Gastrocnemius medialis (tissue), 4 donors: Measurements from ENCODE around the gene GPR142. TPM values are rescaled to one million over a fixed set of nuclear protein-coding genes. Genes with fewer than 3 reads are reported as not detected.

ENCODE experiments used
- ATAC-seq, 2 donors: fragments of 150-250 bp; one replicate each; pipeline ENCODE4 v1.9.1; 2016
- DNase-seq, 2 donors: peaks; one replicate each; pipeline ENCODE4 v3.0.0-alpha.2; 2019
- H3K27ac ChIP-seq, 4 donors: fragments of 200-600 bp; sonication (generic); 1 replicate in 1 of 4; 2 replicates in 3 of 4; pipeline ENCODE4 v1.5.1; 2016 to 2018; ENCODE audit warnings: mild to moderate bottlenecking in 2 of 4, moderate library complexity in 1 of 4
- H3K27me3 ChIP-seq, 3 donors: fragments of 200-600 bp; sonication (generic) in 2 of 3; 1 replicate in 1 of 3; 2 replicates in 2 of 3; pipeline versions ENCODE4 v1.5.1 to v1.6.0; 2016 to 2019; ENCODE audit warnings: mild to moderate bottlenecking in 1 of 3, moderate library complexity in 1 of 3
- H3K36me3 ChIP-seq, 2 donors: fragments of 200-600 bp; sonication (generic) in 1 of 2; one replicate each; pipeline ENCODE4 v1.5.1; 2017 to 2018
- H3K4me1 ChIP-seq, 2 donors: fragments of 200-600 bp; sonication (generic) in 1 of 2; one replicate each; pipeline ENCODE4 v1.5.1; 2016 to 2017; ENCODE audit warnings: mild to moderate bottlenecking in 2 of 2
- H3K4me3 ChIP-seq, 4 donors: fragments of 200-600 bp; sonication (generic) in 3 of 4; 1 replicate in 1 of 4; 2 replicates in 3 of 4; pipeline ENCODE4 v1.5.1; 2016 to 2019; ENCODE audit warnings: mild to moderate bottlenecking in 2 of 4
- H3K9me3 ChIP-seq, 3 donors: fragments of 200-600 bp; sonication (generic) in 2 of 3; 1 replicate in 1 of 3; 2 replicates in 2 of 3; pipeline ENCODE4 v1.5.1; 2016 to 2019
- POLR2A ChIP-seq, 2 donors: fragments of 450-650 bp; IDR thresholded peaks; one replicate each; pipeline ENCODE4 v1.6.1; 2017; ENCODE audit warnings: antibody characterized with exemption in 2 of 2, mild to moderate bottlenecking in 2 of 2, moderate library complexity in 2 of 2
- in situ Hi-C, 4 donors: fragments of 200-750 bp; cut with MboI; loops; one replicate each; pipeline versions ENCODE4 v1.15.0 to v1.8.0; 2017; ENCODE audit warnings: low sequenced_read_pairs in 4 of 4
- intact Hi-C: fragments of 100-400 bp; cut with DNase I; formaldehyde crosslinking; loops from one replicate; pipeline ENCODE4 v1.15.1; 2023; ENCODE audit warnings: low total_unique reads
- total RNA-seq, 4 donors: library from RNA; depleted of rRNA; stranded (reverse); fragments of >200 nt; gene quantifications; one replicate each; pipeline versions ENCODE4 v1.1.0 to v1.2.3, GENCODE V29; 2016
- TF ChIP-seq, protein P1 (sequence below), 5 experiments: fragments of 450-650 bp in 3 of 5; fragments of 200-600 bp in 2 of 5; sonication (generic) in 2 of 5; IDR thresholded peaks in 4 of 5; conservative IDR thresholded peaks in 1 of 5; 1 replicate in 4 of 5; 2 replicates in 1 of 5; pipeline ENCODE4 v1.5.1; 2016 to 2019; ENCODE audit warnings: antibody characterized with exemption in 5 of 5, mild to moderate bottlenecking in 3 of 5, moderate library complexity in 3 of 5

The GPR142 gene
- total RNA-seq, 4 donors from 2014 or later, result not detected

DNA sequence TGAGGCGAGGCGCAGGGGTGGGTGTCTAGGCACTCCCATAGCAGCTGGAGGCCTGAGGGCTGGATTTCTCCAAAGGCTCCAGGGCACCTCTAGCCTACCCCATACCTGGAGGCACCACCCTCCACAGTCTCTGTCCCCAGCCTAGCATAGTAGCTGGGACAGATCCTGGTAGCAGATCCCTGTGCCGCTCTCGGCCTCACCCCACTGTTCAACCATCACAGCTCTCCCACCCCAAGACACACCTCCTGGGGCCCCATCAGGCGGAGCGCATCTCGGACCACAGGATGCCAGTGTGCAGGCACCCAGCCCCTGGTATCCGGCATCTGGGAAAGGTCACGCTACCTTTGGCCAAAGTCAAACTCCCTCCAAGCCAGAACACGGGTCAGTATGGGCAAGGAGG, 12.7 kb upstream of the GPR142 start:
- Histone ChIP-seq H3K27ac (no peak overlapping the region), H3K9me3 (no peaks in the 10 kb centered on the region), H3K4me1 (no peaks in the 10 kb centered on the region), H3K27me3 (peaks cover 74 to 81% (median 75%) of the 10 kb centered on the region in 3 donors), H3K4me3 (no peak overlapping the region), H3K36me3 (no peaks in the 10 kb centered on the region)
- DNase-seq, result no peak
- ATAC-seq, result no peak
- in situ Hi-C loops (loop anchor here in 1 of 4 donors (25.0 kb wide), 1 partner anchor 142 kb away; the partner anchor contains the start of genes RPL38 and TTYH2), intact Hi-C loops (no loop called here)
- no peak for TF ChIP-seq POLR2A (IDR thresholded peaks at IDR 0.05)
- TF ChIP-seq, protein P1, sequence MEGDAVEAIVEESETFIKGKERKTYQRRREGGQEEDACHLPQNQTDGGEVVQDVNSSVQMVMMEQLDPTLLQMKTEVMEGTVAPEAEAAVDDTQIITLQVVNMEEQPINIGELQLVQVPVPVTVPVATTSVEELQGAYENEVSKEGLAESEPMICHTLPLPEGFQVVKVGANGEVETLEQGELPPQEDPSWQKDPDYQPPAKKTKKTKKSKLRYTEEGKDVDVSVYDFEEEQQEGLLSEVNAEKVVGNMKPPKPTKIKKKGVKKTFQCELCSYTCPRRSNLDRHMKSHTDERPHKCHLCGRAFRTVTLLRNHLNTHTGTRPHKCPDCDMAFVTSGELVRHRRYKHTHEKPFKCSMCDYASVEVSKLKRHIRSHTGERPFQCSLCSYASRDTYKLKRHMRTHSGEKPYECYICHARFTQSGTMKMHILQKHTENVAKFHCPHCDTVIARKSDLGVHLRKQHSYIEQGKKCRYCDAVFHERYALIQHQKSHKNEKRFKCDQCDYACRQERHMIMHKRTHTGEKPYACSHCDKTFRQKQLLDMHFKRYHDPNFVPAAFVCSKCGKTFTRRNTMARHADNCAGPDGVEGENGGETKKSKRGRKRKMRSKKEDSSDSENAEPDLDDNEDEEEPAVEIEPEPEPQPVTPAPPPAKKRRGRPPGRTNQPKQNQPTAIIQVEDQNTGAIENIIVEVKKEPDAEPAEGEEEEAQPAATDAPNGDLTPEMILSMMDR (IDR thresholded peaks at IDR 0.05 in 4 of 5, conservative IDR thresholded peaks at IDR 0.05 in 1 of 5), result no peak

DNA sequence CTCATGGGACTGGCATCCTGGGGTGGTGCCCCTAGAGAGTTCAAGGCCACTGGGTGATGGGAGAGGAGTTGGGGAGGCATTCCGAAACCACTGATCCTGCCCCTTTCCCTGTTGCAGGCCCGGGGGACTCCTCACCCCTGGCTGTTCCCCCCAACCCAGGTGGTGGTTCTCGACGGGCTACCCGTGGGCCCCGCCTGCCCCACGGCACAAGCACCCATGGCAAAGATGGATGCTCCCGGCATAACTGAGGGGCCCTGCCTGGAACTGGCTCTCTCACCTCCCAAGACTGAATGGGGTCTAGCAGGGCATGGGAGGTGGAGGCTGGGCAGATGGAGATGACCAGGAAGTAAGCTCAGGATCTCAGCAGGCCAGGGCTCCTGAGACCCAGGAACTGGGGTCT, 12.2 kb upstream of the GPR142 start:
- Histone ChIP-seq H3K36me3 (no peaks in the 10 kb centered on the region), H3K9me3 (no peaks in the 10 kb centered on the region), H3K27me3 (peaks cover 75 to 85% (median 79%) of the 10 kb centered on the region in 3 donors), H3K4me1 (no peaks in the 10 kb centered on the region), H3K4me3 (no peak overlapping the region), H3K27ac (no peak overlapping the region)
- TF ChIP-seq, protein P1 (IDR thresholded peaks at IDR 0.05 in 4 of 5, conservative IDR thresholded peaks at IDR 0.05 in 1 of 5), result no peak
- TF ChIP-seq POLR2A (IDR thresholded peaks at IDR 0.05), result no peak
- intact Hi-C loops (no loop called here), in situ Hi-C loops (loop anchor here in 1 of 4 donors (25.0 kb wide), 1 partner anchor 143 kb away; the partner anchor contains the start of genes RPL38 and TTYH2)
- ATAC-seq (no peak), DNase-seq (no peak)

DNA sequence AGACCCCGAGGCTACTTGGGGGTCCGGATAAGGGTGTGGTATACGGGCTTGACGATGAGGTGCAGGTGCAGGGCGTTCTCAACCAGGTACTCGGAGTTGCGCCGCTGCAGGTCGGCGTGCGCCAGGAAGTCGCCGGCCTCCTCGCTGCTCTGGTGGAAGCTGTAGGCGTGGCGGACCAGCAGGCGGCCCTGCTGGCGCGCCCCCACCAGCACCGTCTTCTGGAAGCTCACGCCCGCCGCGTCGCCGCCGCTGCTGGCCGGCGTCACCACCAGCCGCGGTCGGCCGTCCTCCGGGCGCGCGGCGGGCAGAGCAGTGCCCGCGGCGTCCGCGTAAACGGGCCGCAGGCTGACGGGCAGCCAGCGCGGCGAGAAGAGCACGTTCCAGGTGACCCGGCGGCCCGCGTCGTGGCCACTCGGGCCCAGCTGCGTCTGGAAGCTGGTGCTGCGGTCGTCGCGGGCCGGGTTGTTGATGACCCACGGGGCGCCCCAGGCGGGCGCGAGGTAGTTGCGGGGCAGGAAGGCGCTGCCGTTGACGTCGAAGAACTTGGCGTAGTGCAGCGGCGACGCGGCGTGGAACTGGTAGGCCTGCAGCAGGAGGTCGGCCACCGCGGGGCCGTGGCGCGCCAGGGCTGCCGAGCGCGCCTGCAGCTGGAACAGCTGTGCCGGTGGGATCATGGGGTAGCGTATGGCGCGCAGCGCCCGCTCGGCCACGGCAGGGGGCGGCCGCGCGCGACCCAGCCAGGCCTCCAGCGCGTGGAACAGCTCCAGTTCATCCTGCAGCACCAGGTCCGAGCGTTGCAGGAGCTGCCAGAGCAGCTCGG, 10.4 kb upstream of the GPR142 start:
- Histone ChIP-seq H3K36me3 (no peaks in the 10 kb centered on the region), H3K4me1 (no peaks in the 10 kb centered on the region), H3K4me3 (peak overlapping the region in 1 of 4 donors; percentile 19), H3K27me3 (peaks cover 77 to 81% (median 80%) of the 10 kb centered on the region in 3 donors), H3K27ac (no peak overlapping the region), H3K9me3 (no peaks in the 10 kb centered on the region)
- in situ Hi-C loops, result loop anchor here in 1 of 4 donors (25.0 kb wide), 1 partner anchor 145 kb away; the partner anchor contains the start of genes RPL38 and TTYH2
- DNase-seq, result no peak
- TF ChIP-seq, protein P1 (IDR thresholded peaks at IDR 0.05 in 4 of 5, conservative IDR thresholded peaks at IDR 0.05 in 1 of 5), result no peak
- TF ChIP-seq POLR2A (IDR thresholded peaks at IDR 0.05), result no peak
- ATAC-seq, result no peak
- intact Hi-C loops, result no loop called here

DNA sequence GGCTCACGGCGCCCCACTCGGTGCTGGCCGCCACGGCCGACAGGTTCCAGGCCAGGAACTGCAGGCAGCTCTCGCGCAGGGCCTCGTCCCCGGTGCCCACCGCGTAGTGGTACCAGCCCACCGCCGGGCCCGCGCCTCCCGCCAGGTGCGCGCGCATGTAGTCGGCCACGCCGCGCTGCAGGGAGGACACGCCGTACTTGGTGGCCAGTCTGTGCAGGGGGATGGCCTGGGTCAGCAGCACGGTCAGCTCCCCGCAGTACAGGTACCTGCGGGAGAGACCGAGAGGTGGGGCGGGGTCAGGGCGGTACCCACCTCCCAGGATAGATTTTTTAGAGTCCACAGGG, 9.9 kb upstream of the GPR142 start:
- H3K27me3 ChIP-seq, result peaks cover 74 to 76% (median 74%) of the 10 kb centered on the region in 3 donors
- H3K36me3 ChIP-seq, result no peaks in the 10 kb centered on the region
- no peak for DNase-seq
- intact Hi-C loops, result no loop called here
- TF ChIP-seq, protein P1 (IDR thresholded peaks at IDR 0.05 in 4 of 5, conservative IDR thresholded peaks at IDR 0.05 in 1 of 5), result no peak
- TF ChIP-seq POLR2A (IDR thresholded peaks at IDR 0.05), result no peak
- ATAC-seq, result no peak
- in situ Hi-C loops, result loop anchor here in 1 of 4 donors (25.0 kb wide), 1 partner anchor 145 kb away; the partner anchor contains the start of genes RPL38 and TTYH2
- no peaks in the 10 kb centered on the region for H3K4me1 ChIP-seq
- no peaks in the 10 kb centered on the region for H3K9me3 ChIP-seq
- peak overlapping the region in 1 of 4 donors; percentile 19 for H3K4me3 ChIP-seq
- H3K27ac ChIP-seq, result no peak overlapping the region
